Germinal center (tissue), 1 donor: ENCODE measurements around the gene POLE.

Experiments
- DNase-seq: peaks from one replicate; pipeline ENCODE4 v3.0.0; 2012; ENCODE audit warnings: mixed read lengths, low spot score

POLE gene

GRCh38 chr12:132577191-132577920 is 109.8 kb downstream of the POLE start:
- DNase-seq: no peak

GRCh38 chr12:132576701-132577100 is 110.4 kb downstream of the POLE start:
- DNase-seq: no peak

GRCh38 chr12:132575661-132576060 is 111.5 kb downstream of the POLE start:
- DNase-seq: no peak

GRCh38 chr12:132574271-132574996 is 112.7 kb downstream of the POLE start:
- no peak for DNase-seq
